HG02943 (cell line): ENCODE data around the gene NUP93.
"Not testable (repeated sequence)": the region's sequence is repeated elsewhere in the genome, so short reads cannot be mapped to it uniquely, and the experiment has no call there.

Experiments
- ATAC-seq: cut with Tn5 transposase; IDR thresholded peaks from one replicate; pipeline ENCODE4 v1.9.1; 2021; ENCODE audit warnings: mild to moderate bottlenecking, low read depth, moderate library complexity; ENCODE audit not compliant: unreplicated experiment

The NUP93 gene

DNA sequence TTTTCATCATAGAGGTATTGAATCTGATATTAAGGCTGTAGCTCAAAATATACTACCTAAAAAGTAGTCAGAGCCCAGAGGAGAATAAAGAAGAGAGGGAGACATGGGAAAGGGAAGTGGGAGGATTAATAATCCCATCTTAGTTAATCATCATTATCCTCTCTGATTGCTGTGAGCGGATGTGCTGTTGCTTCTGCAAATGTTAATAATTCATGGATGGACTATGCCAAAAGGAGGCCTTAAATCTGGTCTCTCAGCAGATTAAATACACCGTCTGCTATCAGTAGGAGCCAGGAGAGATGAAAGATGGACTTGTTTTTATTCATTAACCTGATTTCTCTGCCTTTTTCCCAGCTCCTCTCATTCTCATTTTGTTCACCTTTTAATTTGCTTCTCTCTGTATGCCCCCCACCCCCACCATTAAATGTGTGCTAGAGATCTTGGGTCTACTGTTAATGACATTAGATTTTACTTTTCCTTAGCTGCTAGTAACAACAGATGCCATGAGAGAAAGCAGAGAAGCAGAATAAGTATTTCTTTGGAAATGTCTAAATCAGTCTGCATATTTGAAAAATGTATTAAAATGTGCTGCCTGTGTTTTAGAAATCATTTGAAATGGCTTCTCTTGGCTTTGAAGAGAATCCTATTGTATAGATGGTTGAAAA, 44.2 kb downstream of the NUP93 start:
- no peak for ATAC-seq

DNA sequence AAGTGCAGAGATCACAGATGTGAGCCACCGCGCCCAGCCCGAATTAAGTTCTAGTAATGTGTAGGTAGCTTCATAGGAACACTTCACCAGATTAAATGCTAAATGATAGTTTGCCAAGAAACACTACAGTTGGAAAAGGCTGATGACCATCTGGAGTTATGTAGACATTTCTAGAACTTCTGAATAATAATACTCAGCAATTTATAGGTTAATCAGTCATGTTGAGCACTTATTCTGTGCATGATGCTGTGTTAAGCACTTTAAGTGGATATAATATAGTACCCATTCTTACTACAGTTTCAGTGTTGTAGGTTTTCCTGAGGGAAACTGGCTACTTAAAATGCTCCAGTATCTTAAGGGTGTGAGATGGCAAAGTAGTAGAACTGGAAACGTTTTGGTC, 45.2 kb downstream of the NUP93 start:
- no peak for ATAC-seq

DNA sequence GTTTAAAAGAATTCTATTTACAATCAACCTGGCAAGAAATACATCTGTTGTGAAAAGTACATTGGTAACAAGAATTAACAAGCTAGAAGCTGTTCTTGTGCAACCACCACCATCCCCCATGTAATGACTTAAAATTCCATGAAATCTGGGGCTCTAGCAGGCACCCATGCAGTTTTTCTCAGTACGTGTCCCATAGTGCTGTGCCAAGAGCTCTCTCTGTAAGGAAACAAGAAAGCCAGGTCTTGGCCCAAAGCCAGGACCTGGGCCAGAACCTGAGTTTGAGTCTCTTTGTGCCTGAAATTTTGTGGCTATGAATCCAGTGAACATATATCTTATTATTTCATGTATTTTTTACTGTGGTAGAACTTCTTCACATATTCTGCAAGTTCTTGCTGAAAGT, 46.6 kb downstream of the NUP93 start:
- no peak for ATAC-seq

DNA sequence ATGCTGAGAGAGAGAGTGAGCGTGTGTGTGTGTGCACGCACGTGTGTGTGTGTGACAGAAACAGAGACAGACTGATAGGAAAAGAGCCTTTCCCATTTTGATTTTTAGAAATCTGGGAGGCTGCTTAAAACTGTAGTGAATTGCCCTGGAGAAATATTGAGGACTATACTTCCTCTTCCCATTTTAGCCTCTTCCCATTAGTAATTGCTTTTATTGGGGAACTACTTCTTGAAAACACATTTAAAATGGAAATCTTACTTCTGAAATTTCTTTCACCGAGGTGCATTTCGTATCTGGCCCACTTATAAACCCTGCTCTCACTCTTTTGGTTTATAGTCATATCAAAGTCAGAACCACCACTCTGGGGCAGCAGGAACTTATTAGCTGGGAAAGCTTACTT, 47.1 kb downstream of the NUP93 start:
- ATAC-seq, result no peak

DNA sequence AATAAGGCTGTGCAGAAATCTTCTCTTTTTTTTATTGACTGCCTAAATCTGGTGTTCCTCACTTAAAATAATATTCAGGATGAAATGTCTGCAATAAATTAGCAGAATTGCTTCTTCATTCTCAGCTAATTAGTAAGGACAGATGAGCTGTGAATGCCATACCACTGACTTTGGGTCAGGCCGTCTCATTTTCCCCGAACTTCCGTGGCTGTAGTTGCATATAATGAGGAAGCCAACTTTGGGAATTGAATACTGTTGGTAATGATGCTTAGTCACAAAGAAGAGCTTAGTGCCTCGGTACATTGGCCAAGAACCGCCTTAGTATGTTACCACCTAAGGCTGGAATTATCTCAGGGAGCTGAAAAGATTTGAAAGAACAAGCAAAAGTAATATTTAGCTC, 47.6 kb downstream of the NUP93 start:
- no peak for ATAC-seq

DNA sequence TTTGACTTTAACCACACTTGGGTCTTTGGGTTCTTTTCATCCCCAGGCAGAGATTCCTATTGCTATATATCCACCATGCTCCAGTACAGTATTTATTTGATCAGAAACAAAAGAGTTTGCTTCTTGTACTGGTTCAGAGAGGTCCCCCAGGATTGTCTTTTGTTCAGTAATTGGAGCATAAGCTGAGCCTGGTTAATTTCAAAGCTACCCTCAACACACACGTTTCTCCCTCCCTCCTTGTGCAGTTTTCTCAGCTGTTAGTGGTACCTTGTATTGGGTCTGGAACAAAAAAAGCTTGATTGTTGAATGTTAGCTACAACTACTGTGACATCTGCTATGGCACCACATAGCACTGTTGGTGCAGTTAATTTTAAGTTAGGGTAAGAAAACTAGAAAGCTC, 50.0 kb downstream of the NUP93 start:
- ATAC-seq, result no peak

DNA sequence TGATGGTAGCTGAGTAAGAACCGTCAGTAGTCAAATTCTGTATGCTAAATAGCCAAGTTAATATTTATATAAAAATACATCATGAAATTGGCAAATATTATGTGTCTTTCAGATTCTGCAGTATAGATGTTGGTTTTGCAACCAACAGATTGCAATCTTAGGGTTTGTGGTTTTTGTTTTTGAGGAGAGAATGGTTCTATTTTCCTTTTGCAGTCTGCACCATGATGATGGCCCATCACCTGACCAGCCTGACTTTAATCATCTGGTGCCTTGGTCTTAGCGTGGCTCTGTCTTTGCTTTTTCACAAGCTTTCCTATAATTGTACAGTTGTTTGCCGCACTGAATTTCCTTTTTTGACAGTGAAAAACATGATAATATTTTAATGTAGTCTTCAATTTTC, 50.7 kb downstream of the NUP93 start:
- no peak for ATAC-seq

DNA sequence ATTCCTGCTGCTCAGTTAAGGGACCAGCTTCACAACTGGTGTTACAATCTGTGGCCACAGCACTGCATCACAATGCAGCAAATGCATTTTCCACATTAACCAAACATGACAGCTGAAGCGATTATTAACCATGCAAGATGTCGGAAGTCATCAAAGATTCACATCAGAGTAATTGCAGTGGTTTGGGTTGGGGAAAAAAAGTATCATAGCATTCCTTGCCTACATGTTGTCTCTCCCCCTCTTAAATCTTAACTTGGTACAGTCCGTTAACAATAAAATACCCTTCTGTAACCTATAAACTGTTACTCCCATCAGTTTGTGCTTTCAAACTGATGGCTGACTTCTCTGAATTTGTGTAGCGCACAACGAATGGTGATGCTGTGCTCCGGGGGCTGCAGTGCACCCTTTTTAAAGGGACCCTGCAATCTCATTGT, 51.6 kb downstream of the NUP93 start:
- ATAC-seq, result no peak

DNA sequence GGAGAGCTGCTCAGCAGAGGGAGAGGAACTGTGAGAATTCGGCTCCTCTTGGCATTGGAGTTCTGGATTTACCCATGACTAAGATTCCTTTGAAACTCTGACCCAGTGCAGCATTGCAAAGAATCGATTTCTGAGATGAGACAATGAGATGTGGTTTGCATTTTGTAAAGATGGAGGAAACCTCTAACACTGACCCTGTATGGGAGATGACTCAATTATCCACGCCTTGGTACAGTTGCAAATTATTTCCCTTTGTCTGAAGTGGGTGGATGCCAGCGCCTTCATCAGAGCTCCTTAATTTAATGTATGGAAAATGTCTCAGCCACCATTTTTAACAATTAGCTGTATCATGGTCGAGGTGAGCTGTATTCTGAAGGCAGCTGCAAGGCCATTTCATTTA, 53.4 kb downstream of the NUP93 start:
- ATAC-seq, result no peak

DNA sequence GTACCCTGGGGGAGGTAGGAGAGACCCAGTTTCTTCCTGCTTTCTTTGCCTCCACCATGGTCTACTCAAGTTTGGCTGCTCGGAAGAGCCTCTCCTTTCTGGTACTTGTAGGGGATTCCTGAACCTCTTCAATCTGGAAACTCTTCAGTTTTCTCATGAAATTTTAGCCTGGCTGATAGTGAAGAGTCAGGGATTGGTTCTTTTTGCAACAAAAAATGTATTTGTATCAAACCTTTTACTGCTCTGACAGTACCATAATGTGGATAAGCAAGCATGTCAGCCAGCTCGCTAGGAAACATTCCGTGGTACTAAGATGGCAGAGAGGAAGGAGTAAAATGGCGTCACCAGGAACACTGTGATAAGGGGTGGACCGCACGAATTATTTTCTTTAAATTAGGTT, 55.4 kb downstream of the NUP93 start:
- ATAC-seq, result no peak

DNA sequence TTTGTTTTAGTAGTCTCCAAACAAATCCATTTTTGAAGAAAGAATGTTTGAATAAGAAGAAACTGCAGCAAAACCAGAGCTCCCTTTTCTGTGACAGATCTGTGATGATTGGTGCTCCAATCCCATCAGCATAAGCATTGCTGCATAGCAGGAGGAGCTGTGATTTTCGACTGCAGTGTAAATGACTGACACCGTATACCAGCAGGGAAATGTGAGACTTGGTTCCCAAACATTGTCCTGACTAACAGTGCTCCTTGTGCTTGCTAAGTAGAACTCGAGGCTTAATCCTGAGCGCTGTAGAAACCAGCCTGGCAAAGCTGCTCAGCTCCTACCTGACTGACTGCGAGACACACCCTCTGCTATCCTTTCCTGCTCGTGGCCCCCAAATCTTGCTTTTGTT, 57.2 kb downstream of the NUP93 start:
- no peak for ATAC-seq

DNA sequence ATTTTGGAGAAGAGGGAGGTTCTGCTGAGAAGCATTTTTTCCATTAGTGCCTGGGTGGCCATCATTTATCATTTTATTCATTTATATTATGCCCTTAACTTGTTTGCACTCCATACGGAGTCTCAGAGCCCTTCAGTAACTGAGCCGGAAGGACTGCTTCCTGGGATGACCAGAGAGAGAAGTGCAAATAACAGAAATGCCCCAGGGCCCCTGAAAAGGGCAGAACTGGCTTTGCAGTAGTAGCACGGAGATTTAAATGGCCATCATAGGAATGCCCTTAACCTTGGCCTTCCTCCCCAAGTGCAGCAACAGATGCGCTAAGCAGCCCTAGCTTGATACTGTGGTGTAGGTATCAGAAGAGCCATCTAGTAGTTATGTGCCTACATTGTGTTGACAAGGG, 58.5 kb downstream of the NUP93 start:
- no peak for ATAC-seq

DNA sequence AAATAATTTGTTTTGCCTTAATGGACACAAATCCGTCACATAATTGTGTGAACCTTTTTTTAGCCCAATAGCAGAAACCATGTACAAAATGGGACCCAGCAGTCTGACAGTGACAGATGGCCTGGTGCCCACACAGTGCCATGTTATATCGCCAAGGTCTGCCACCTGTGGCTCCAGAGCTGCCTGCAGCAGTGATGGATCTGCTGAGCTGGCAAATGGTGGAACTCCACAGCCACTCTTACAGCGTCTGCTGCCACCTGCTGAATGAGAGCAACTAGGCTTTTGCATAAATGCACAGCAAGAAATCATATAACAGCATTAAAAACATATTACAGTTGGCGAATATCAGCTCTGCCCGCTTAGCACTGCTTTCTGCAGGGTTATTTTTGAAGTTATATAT, 59.4 kb downstream of the NUP93 start:
- no peak for ATAC-seq

DNA sequence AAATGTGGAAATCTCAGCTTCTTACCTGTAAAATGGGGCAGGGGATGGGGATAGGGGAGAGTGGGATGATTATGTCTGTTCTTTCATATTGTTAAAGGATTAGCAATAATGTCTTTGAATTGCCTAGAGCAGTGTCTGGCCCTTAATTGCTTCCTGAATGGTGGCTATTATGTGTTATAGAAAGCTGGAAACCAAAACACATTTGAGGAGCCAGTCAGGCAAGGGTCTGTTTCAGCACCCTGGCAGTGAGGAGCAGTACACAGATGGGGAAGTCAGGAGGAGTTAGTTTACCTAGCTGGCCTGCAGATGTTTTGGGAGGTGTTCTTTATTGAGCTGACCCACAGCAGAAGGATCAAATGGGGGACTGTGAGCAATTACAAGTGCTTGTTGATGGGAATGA, 63.0 kb downstream of the NUP93 start:
- ATAC-seq, result no peak

DNA sequence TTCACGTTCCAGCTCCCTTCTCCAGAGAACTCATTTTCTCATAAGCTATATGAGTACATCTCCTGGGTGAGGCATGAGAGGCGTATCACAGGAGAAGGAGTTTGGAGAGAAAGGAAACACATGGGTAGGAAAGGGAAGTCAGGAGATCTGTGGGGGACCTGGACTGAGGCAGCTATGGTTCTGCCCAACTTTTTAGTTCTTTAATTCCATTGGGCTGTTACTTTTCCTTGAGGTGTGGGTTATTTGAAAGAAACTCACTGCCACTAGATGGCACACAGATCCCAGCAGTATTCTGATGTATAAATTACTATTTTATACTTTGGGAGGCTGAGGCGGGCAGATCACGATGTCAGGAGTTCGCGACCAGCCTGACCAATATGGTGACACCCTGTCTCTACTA, 63.6 kb downstream of the NUP93 start:
- no peak for ATAC-seq

DNA sequence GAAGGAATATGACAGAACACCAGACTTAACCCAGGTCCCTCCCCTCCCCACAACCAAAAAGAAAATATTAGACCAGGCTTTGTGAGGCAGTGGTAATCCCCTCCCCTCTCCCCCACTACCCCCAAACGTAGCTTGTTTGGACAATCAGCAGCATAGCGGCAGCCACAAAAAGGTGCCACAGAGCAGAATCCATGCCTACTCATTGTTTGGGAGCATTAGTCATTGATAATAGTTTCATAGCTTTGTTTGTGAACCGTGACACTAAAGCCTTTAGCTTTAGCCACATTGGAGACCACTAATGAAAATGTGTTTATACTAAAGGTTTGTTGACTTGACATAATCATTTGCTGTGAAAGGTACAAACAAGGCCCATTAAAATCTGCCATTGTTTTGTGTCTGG, 65.1 kb downstream of the NUP93 start:
- no peak for ATAC-seq

DNA sequence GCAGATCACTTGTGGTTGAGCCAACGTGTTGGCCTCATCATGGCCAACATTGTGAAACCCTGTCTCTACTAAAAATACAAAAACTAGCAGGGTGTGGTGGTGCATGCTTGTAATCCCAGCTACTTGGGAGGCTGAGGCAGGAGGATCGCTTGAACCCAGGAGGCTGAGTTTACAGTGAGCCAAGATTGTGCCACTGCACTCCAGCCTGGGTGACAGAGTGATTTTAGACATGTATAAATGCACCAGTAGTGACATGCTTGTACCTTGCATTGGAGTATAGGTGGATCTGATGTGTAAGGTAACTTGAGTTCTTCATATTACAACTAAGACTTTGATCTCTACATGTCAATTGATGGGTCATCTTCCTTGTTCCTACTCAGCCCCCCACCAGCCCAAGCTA, 67.1 kb downstream of the NUP93 start:
- not testable (repeated sequence) for ATAC-seq

DNA sequence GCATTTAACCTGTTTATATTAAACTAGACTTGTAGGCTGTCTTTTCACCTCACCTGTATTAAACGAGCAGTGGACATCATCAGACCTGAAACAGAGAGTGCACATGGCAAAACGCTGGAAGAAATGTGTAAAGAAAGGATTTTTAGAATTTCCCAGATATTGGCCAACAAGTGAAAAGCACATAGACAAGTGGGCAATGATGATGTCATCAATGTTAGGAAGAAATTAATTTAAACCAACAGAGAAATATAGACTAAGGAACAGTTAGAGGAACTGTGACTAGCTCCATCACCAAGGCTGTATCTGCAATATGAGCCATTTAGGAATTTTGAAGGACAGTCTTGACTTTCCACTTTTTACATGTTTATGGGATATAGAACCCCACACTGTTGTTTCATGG, 67.9 kb downstream of the NUP93 start:
- no peak for ATAC-seq

DNA sequence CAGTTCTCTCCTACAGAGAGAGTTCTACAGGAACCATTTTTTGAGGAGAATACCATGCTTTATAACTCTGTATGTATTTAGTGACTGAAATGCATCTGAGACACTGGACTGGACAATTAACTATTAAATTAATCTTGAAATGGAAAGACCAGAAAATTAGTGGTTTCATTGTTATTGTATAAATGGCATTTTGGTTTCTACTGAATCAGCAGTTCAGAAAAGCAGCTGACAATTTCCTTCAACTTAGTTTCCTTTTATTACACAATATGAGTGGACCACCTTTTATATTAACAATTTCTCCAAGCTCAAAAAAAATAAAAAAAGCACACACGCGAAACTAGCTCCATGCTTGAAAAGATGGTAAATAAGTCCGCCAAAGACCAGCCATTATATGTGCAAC, 69.0 kb downstream of the NUP93 start:
- ATAC-seq, result no peak

DNA sequence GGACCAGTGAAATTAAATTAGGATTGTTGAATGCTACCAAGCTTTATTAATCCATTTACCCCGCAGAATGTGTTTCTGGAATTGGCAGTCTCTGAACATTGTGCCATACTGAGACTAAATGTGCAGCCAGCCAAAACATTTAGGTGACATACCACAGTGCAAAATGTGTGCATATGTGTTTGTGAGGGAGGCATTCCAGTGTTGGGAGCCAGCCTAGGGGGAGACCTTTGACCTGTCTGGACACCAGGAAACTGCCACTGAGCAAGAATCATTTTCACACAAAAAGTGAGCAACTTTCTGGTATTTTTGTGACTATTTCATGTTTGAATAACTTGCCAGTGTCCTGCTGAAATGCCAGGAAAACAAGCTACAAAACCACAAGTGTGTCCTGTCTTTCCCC, 70.4 kb downstream of the NUP93 start:
- ATAC-seq, result no peak

DNA sequence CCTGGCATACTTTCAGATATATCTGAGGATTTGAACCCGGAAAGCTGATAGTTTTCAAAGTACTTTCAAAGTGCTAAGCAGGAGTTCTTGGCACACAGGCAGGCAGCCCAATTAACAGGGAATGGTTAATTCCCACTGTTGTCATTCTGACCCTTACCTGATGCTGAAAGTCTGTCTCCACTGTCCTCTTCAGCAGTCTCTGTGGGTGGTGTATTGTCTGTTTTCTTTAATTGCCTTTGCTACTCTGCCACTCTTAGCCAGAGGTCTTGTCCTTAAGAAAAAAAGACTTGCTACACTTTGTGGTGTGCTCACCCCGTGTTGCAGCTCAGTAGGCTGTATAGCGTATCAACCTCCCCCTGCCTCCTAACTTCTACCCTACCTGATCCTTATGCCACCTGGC, 71.8 kb downstream of the NUP93 start:
- no peak for ATAC-seq

DNA sequence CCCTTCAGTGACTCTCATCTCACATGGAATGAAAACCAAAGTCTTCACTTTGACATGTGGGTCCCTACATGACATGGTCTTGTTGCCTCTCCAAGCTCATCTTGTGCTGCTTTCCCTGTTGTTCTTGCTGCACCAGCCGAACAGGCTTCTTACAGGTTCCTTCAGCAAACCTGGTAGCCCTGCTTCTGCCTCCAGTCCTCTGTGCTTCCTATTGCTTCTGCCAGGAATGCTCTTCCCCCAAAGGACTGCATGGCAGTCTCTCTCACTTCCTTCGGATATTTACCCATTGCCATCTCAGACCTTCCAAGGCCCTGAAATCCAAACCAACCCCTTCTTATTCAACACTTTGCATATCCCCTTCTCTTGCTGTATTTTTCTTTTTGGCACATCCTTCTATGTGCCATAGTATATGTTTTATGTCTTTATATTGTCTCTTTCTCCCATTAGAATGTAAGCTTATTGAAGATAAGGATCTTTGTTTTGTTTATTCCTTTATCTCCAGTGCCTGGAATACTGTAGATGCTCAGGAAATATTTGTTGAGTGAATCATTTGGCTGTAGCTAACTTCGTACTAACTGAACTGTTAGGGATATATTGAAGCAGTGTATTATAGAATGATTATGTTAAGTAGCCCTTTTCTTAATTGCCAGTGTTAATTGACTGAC, 77.2 kb downstream of the NUP93 start:
- no peak for ATAC-seq

DNA sequence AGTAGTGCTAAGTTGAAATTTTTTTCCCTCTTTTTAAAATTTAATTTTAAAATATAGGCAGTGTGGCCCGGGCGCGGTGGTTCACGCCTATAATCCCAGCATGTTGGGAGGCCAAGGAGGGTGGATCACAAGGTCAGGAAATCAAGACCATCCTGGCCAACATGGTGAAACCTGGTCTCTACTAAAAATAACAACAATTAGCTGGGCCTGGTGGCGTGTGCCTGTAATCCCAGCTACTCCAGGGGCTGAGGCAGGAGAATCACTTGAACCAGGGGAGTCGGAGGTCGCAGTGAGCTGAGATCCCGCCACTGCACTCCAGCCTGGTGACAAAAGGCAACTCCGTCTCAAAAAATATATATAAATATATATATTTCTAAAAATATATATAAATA, 77.7 kb downstream of the NUP93 start:
- not testable (repeated sequence) for ATAC-seq
